ENCODE results near the gene CEP164. TPM values are rescaled to one million over a fixed set of nuclear protein-coding genes. Genes with fewer than 3 reads are reported as not detected.

The CEP164 gene
- total RNA-seq, 1 experiment from 2014 or later = 25.4 TPM

DNA sequence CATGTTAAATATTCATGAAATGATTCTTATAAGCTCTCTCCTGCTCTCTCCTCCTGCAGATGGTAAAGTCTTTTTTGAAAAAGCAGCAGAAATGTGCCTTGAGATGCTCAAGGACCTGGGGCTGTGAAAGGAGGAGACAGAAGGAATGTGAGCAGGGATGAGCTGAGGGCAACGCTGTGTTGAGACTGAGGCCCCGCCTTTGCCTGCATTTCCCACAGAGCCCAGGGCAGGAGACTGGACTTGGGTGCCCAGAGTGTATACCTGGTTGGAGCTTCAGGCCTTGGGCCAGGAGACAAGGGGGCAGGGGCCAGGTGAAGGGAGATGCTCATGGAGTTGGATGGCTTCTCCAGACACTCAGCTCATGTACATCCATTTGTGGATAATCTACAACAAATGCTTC is 39.2 kb downstream of the CEP164 start:
- intact Hi-C loops (cut with micrococcal nuclease; ENCODE audit: unreplicated experiment) = no loop called here
- CTCF ChIA-PET = no interaction called here
- DNase-seq = no peak
- peaks cover 8% of the 10 kb centered on the region for H3K36me3 Mint-ChIP-seq (ENCODE audit: insufficient read depth, unreplicated experiment)
- no TSS peak for BruUV-seq (replicated peaks)
- no peak overlapping the region for H3K27ac Mint-ChIP-seq (ENCODE audit: unreplicated experiment)
- H3K4me3 Mint-ChIP-seq (ENCODE audit: low read depth, unreplicated experiment) = no peak overlapping the region
- no peaks in the 10 kb centered on the region for H3K9me3 Mint-ChIP-seq (ENCODE audit: low read depth, unreplicated experiment)
- TF ChIP-seq, protein P1, sequence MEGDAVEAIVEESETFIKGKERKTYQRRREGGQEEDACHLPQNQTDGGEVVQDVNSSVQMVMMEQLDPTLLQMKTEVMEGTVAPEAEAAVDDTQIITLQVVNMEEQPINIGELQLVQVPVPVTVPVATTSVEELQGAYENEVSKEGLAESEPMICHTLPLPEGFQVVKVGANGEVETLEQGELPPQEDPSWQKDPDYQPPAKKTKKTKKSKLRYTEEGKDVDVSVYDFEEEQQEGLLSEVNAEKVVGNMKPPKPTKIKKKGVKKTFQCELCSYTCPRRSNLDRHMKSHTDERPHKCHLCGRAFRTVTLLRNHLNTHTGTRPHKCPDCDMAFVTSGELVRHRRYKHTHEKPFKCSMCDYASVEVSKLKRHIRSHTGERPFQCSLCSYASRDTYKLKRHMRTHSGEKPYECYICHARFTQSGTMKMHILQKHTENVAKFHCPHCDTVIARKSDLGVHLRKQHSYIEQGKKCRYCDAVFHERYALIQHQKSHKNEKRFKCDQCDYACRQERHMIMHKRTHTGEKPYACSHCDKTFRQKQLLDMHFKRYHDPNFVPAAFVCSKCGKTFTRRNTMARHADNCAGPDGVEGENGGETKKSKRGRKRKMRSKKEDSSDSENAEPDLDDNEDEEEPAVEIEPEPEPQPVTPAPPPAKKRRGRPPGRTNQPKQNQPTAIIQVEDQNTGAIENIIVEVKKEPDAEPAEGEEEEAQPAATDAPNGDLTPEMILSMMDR (IDR thresholded peaks at IDR 0.05; ENCODE audit: unreplicated experiment) = no peak
- H3K4me1 Mint-ChIP-seq (ENCODE audit: low read depth, unreplicated experiment) = no peaks in the 10 kb centered on the region
- H3K27me3 Mint-ChIP-seq (ENCODE audit: unreplicated experiment) = no peaks in the 10 kb centered on the region

DNA sequence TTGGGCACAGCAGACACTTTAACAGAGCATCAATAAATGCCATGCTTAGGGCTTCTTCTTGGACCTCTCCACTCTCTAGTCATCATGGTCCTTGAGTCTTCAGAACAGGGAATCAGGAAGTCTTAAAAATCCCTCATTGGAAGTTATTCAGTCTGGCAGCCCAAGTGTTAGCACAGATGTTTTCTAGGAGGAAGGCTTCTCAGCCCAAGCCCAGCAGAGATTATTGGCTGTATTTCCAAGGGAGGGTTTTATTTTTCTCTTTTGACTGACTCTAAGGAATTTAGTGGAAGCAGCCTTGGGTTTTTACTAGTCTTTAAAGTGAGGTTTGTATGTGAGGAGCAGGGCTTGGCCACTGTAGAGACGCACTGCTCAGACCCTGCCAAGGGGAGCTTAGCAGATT is 41.9 kb downstream of the CEP164 start:
- Mint-ChIP-seq H3K9me3 (ENCODE audit: low read depth, unreplicated experiment) (no peaks in the 10 kb centered on the region), H3K27me3 (ENCODE audit: unreplicated experiment) (no peaks in the 10 kb centered on the region), H3K36me3 (ENCODE audit: insufficient read depth, unreplicated experiment) (peaks cover 15% of the 10 kb centered on the region), H3K4me1 (ENCODE audit: low read depth, unreplicated experiment) (no peaks in the 10 kb centered on the region), H3K27ac (ENCODE audit: unreplicated experiment) (no peak overlapping the region), H3K4me3 (ENCODE audit: low read depth, unreplicated experiment) (no peak overlapping the region)
- TF ChIP-seq, protein P1 (IDR thresholded peaks at IDR 0.05; ENCODE audit: unreplicated experiment) = no peak
- CTCF ChIA-PET = no interaction called here
- intact Hi-C loops (cut with micrococcal nuclease; ENCODE audit: unreplicated experiment) = no loop called here
- DNase-seq = no peak
- no TSS peak for BruUV-seq (replicated peaks)

DNA sequence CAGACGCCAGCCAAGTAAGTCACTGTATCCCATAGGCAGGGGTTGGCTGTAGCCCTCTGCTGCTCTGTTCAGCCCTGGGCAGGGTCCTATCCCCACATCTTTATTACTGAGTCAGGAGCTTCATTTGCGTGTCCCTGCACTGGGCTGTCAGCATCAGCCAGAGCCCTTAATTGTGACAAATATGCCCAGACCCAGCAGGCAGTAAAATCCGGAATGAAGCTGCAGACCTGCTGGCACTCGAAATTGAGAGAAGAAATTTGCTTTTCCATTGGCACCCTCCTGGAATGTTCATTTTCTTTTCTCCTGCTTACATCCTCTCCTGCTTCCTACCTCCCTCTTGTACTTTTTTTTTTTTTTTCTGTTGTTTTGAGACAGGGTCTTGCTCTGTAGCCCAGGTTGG is 43.8 kb downstream of the CEP164 start:
- H3K36me3 Mint-ChIP-seq (ENCODE audit: insufficient read depth, unreplicated experiment) = peaks cover 20% of the 10 kb centered on the region
- no peak for DNase-seq
- H3K27me3 Mint-ChIP-seq (ENCODE audit: unreplicated experiment) = no peaks in the 10 kb centered on the region
- H3K4me3 Mint-ChIP-seq (ENCODE audit: low read depth, unreplicated experiment) = no peak overlapping the region
- no peaks in the 10 kb centered on the region for H3K9me3 Mint-ChIP-seq (ENCODE audit: low read depth, unreplicated experiment)
- H3K4me1 Mint-ChIP-seq (ENCODE audit: low read depth, unreplicated experiment) = no peaks in the 10 kb centered on the region
- no peak overlapping the region for H3K27ac Mint-ChIP-seq (ENCODE audit: unreplicated experiment)
- TF ChIP-seq, protein P1 (IDR thresholded peaks at IDR 0.05; ENCODE audit: unreplicated experiment) = no peak
- CTCF ChIA-PET = no interaction called here
- intact Hi-C loops (cut with micrococcal nuclease; ENCODE audit: unreplicated experiment) = no loop called here
- BruUV-seq (replicated peaks) = no TSS peak

DNA sequence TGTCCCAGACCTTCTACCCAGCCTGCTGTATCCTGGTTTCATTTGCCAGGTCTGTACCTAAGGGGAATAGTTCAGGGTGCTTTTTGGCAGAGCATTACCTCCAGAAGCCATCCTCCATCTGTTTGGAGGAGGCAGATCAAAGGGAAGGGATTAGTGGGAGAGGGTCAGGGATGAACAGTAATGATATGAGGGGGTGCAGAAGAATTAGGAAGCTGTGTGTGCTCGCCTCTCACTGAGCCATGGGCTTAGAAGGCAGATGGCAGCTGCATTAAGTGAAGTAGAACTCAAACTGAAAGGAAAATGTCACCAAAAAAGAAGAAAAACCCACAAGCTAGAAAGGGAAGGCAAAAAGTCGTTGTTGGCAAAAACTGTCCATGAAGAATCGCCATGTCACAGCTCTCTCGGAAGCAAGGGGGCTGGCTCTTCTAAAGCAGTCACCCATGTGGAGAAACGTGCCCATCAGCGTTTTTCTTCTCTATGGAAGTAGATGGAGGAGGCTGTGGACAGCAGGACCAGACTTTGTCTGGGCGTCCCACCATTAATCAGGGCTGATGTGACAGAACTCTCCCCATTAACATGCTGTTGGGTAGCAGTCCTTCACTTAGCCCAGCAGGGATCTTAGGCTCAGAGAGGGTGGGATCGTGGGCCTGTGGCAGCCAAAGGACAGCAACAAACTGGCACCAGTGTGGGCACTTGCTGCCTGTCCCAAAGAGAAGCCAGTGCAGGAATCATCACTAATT is 46.8 kb downstream of the CEP164 start:
- intact Hi-C loops (cut with micrococcal nuclease; ENCODE audit: unreplicated experiment) = no loop called here
- Mint-ChIP-seq H3K4me3 (ENCODE audit: low read depth, unreplicated experiment) (no peak overlapping the region), H3K9me3 (ENCODE audit: low read depth, unreplicated experiment) (no peaks in the 10 kb centered on the region), H3K27me3 (ENCODE audit: unreplicated experiment) (no peaks in the 10 kb centered on the region), H3K27ac (ENCODE audit: unreplicated experiment) (no peak overlapping the region), H3K36me3 (ENCODE audit: insufficient read depth, unreplicated experiment) (peaks cover 23% of the 10 kb centered on the region), H3K4me1 (ENCODE audit: low read depth, unreplicated experiment) (no peaks in the 10 kb centered on the region)
- TF ChIP-seq, protein P1 (IDR thresholded peaks at IDR 0.05; ENCODE audit: unreplicated experiment) = no peak
- BruUV-seq (replicated peaks) = no TSS peak
- no peak for DNase-seq
- CTCF ChIA-PET = no interaction called here
